ENCODE data around the gene ARHGAP21.
A peak's percentile ranks its signal among the peaks of the same experiment; 100 is the strongest.

Gene ARHGAP21

GRCh38 chr10:24715246-24715769, 8.4 kb downstream of the ARHGAP21 start:
- no peak for TF ChIP-seq CTCF (IDR thresholded peaks at IDR 0.05; ENCODE audit: low read length, missing control alignments)
- no peak overlapping the region for H3K4me3 ChIP-seq (replicated peaks; ENCODE audit: low read depth, low read length)
- DNase-seq (ENCODE audit: low read depth) = no peak

GRCh38 chr10:24713086-24713485, 10.6 kb downstream of the ARHGAP21 start:
- no peak for TF ChIP-seq CTCF (IDR thresholded peaks at IDR 0.05; ENCODE audit: low read length, missing control alignments)
- H3K4me3 ChIP-seq (replicated peaks; ENCODE audit: low read depth, low read length) = no peak overlapping the region
- no peak for DNase-seq (ENCODE audit: low read depth)

- DNase-seq (ENCODE audit: low read depth) = no peak
- no peak for TF ChIP-seq CTCF (IDR thresholded peaks at IDR 0.05; ENCODE audit: low read length, missing control alignments)
- H3K4me3 ChIP-seq (replicated peaks; ENCODE audit: low read depth, low read length) = no peak overlapping the region
These were observed 12.2 kb downstream of the ARHGAP21 start for GRCh38 chr10:24711465-24711864.

- no peak overlapping the region for H3K4me3 ChIP-seq (replicated peaks; ENCODE audit: low read depth, low read length)
- TF ChIP-seq CTCF (IDR thresholded peaks at IDR 0.05; ENCODE audit: low read length, missing control alignments) = no peak
- no peak for DNase-seq (ENCODE audit: low read depth)
These were observed 15.6 kb downstream of the ARHGAP21 start for GRCh38 chr10:24708081-24708480.

GRCh38 chr10:24707445-24707844, 16.2 kb downstream of the ARHGAP21 start:
- H3K4me3 ChIP-seq (replicated peaks; ENCODE audit: low read depth, low read length) = no peak overlapping the region
- no peak for TF ChIP-seq CTCF (IDR thresholded peaks at IDR 0.05; ENCODE audit: low read length, missing control alignments)
- no peak for DNase-seq (ENCODE audit: low read depth)

- TF ChIP-seq CTCF (IDR thresholded peaks at IDR 0.05; ENCODE audit: low read length, missing control alignments) = no peak
- peak; percentile 97 for DNase-seq (ENCODE audit: low read depth)
- H3K4me3 ChIP-seq (replicated peaks; ENCODE audit: low read depth, low read length) = no peak overlapping the region
These were observed 17.1 kb downstream of the ARHGAP21 start for GRCh38 chr10:24706479-24707118.

- DNase-seq (ENCODE audit: low read depth) = peak; percentile 35
- no peak overlapping the region for H3K4me3 ChIP-seq (replicated peaks; ENCODE audit: low read depth, low read length)
- TF ChIP-seq CTCF (IDR thresholded peaks at IDR 0.05; ENCODE audit: low read length, missing control alignments) = no peak
These were observed 20.0 kb downstream of the ARHGAP21 start for GRCh38 chr10:24703700-24704099.
